ENCODE results near the gene DDX54. TPM values are rescaled to one million over a fixed set of nuclear protein-coding genes. Genes with fewer than 3 reads are reported as not detected.

Gene DDX54
- total RNA-seq, 8 experiments from 2014 or later, result 19.2 to 57.8 (median 36.7) TPM

- no peak overlapping the region for H3K4me3 ChIP-seq
- 74 to 93% (median 86%) methylated on average over 2 to 10 of the region's 13 CpGs; no CpG with 5 or more reads in 5 of the 10 experiments for WGBS, 10 experiments
- in situ Hi-C loops (cut with MboI; ENCODE audit: low pct_unique_long_range_greater_than_20kb in 2 of 9, low sequenced_read_pairs in 9 of 9, unreplicated experiment in 9 of 9), result no loop called here
- peaks cover 15 to 19% of the 10 kb centered on the region in 2 donors for H3K4me1 ChIP-seq (replicated peaks in 1 of 2)
- ATAC-seq (replicated peaks in 6 of 8), result no peak
- H3K27ac ChIP-seq, result no peak overlapping the region
Measured at GRCh38 chr12:113226696-113227568, 41.7 kb upstream of the DDX54 start.

- in situ Hi-C loops (cut with MboI; ENCODE audit: low pct_unique_long_range_greater_than_20kb in 2 of 9, low sequenced_read_pairs in 9 of 9, unreplicated experiment in 9 of 9), result no loop called here
- 94 to 100% (median 100%) methylated on average over 1 to 3 of the region's 4 CpGs; no CpG with 5 or more reads in 4 of the 10 experiments for WGBS, 10 experiments
- H3K4me1 ChIP-seq (replicated peaks in 1 of 2), result peaks cover 16 to 19% of the 10 kb centered on the region in 2 donors
- no peak overlapping the region for H3K27ac ChIP-seq
- no peak overlapping the region for H3K4me3 ChIP-seq
- ATAC-seq (replicated peaks in 6 of 8), result no peak
Measured at GRCh38 chr12:113224955-113225354, 39.7 kb upstream of the DDX54 start.

DNA sequence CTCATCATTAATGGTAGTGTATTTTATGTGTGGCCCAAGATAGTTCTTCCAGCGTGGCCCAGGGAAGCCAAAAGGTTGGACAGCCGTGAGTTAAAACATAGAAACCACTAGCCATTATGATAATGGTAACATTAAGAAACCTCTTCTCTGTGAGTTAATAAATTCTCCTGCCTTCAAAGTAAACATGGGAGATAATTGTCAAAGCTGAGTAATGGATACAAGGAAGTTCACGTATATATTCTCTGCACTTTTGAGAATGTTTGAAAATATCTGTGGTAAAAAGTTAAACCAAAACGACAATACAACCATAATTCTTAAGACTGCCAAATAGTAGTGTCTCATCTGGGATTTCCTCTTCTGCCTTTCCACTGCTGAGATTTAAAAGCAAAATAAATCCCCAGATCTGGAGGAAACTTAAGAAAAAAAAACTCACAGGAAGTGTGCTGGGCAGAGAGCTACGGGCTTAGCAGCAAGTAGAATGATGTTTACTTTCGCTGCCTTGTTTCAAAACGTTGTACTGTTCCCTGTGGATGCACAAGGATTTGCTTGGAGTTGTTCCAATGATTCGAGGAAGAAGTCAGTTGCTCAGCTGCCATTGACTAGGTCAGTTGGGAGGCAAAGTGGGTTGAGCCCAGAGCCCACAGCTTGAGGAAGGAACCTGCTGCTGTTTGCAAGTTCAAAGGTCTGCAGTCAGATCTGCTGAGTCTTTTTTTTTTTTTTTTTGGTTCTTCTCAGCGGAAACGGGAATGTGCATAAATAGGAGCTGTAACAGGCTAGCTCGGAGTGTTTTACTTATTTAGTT, 37.7 kb upstream of the DDX54 start:
- Histone ChIP-seq H3K4me3 (peak overlapping the region in 1 of 5 donors; percentile 4), H3K4me1 (replicated peaks in 1 of 2) (peaks cover 16% of the 10 kb centered on the region in 2 donors), H3K27ac (no peak overlapping the region)
- no peak for ATAC-seq (replicated peaks in 6 of 8)
- in situ Hi-C loops (cut with MboI; ENCODE audit: low pct_unique_long_range_greater_than_20kb in 2 of 9, low sequenced_read_pairs in 9 of 9, unreplicated experiment in 9 of 9), result no loop called here
- WGBS, 10 experiments, result 1 to 48% (median 32%) methylated on average over 5 to 11 of the region's 11 CpGs

GRCh38 chr12:113221997-113222729, 36.9 kb upstream of the DDX54 start:
- ATAC-seq (replicated peaks in 6 of 8), result no peak
- peaks cover 16% of the 10 kb centered on the region in 2 donors for H3K4me1 ChIP-seq (replicated peaks in 1 of 2)
- H3K4me3 ChIP-seq, result peak overlapping the region; percentile 63 to 82 (median 66)
- in situ Hi-C loops (cut with MboI; ENCODE audit: low pct_unique_long_range_greater_than_20kb in 2 of 9, low sequenced_read_pairs in 9 of 9, unreplicated experiment in 9 of 9), result no loop called here
- 0 to 80% (median 33%) methylated on average over 1 to 6 of the region's 12 CpGs; no CpG with 5 or more reads in 1 of the 10 experiments for WGBS, 10 experiments
- peak overlapping the region in 1 of 2 donors; percentile 80 for H3K27ac ChIP-seq

GRCh38 chr12:113221181-113221996, 36.1 kb upstream of the DDX54 start, which contains the start of gene TPCN1:
Gene TPCN1, plus strand, starts transcription at chr12:113221464. Its CDS starts 5,389 bp downstream, at chr12:113226853.
- Histone ChIP-seq H3K4me3 (peak within 1 kb of the TSS; percentile 63 to 82 (median 66)), H3K4me1 (replicated peaks in 1 of 2) (peaks cover 16% of the 10 kb centered on the region in 2 donors), H3K27ac (peak within 1 kb of the TSS; percentile 66 to 80)
- ATAC-seq (replicated peaks in 6 of 8), result peak; percentile 92 to 96 (median 94)
- WGBS, 10 experiments, result 0% methylated on average over 2 to 6 of the region's 68 CpGs; no CpG with 5 or more reads in 5 of the 10 experiments
- in situ Hi-C loops (cut with MboI; ENCODE audit: low pct_unique_long_range_greater_than_20kb in 2 of 9, low sequenced_read_pairs in 9 of 9, unreplicated experiment in 9 of 9), result no loop called here

- in situ Hi-C loops (cut with MboI; ENCODE audit: low pct_unique_long_range_greater_than_20kb in 2 of 9, low sequenced_read_pairs in 9 of 9, unreplicated experiment in 9 of 9), result no loop called here
- Histone ChIP-seq H3K27ac (no peak overlapping the region), H3K4me3 (peak overlapping the region; percentile 43 to 62 (median 52)), H3K4me1 (replicated peaks in 1 of 2) (peaks cover 16% of the 10 kb centered on the region in 2 donors)
- WGBS, 10 experiments, result 0 to 33% (median 6%) methylated on average over 1 to 14 of the region's 23 CpGs; no CpG with 5 or more reads in 1 of the 10 experiments
- peak in 1 of 8 experiments; percentile 1 for ATAC-seq (replicated peaks in 6 of 8)
Measured at GRCh38 chr12:113220593-113221180, 35.4 kb upstream of the DDX54 start.

GRCh38 chr12:113216027-113216426, 30.7 kb upstream of the DDX54 start:
- 29 to 100% (median 69%) methylated on average over 1 to 2 of the region's 2 CpGs; no CpG with 5 or more reads in 2 of the 10 experiments for WGBS, 10 experiments
- Histone ChIP-seq H3K4me3 (no peak overlapping the region), H3K4me1 (replicated peaks in 1 of 2) (peaks cover 0 to 4% of the 10 kb centered on the region in 2 donors), H3K27ac (no peak overlapping the region)
- in situ Hi-C loops (cut with MboI; ENCODE audit: low pct_unique_long_range_greater_than_20kb in 2 of 9, low sequenced_read_pairs in 9 of 9, unreplicated experiment in 9 of 9), result no loop called here
- ATAC-seq (replicated peaks in 6 of 8), result no peak

GRCh38 chr12:113214895-113215400, 29.7 kb upstream of the DDX54 start:
- 17 to 95% (median 56%) methylated on average over 2 to 5 of the region's 5 CpGs; no CpG with 5 or more reads in 2 of the 10 experiments for WGBS, 10 experiments
- H3K4me1 ChIP-seq (replicated peaks in 1 of 2), result peaks cover 0 to 4% of the 10 kb centered on the region in 2 donors
- in situ Hi-C loops (cut with MboI; ENCODE audit: low pct_unique_long_range_greater_than_20kb in 2 of 9, low sequenced_read_pairs in 9 of 9, unreplicated experiment in 9 of 9), result no loop called here
- H3K4me3 ChIP-seq, result no peak overlapping the region
- peak in 3 of 8 experiments; percentile 94 to 98 (median 98) for ATAC-seq (replicated peaks in 6 of 8)
- no peak overlapping the region for H3K27ac ChIP-seq

GRCh38 chr12:113211160-113211559, 25.9 kb upstream of the DDX54 start:
- Histone ChIP-seq H3K4me1 (replicated peaks in 1 of 2) (peaks cover 0 to 4% of the 10 kb centered on the region in 2 donors), H3K4me3 (no peak overlapping the region), H3K27ac (no peak overlapping the region)
- WGBS, 10 experiments, result 61 to 100% (median 89%) methylated on average over 1 to 6 of the region's 6 CpGs; no CpG with 5 or more reads in 1 of the 10 experiments
- in situ Hi-C loops (cut with MboI; ENCODE audit: low pct_unique_long_range_greater_than_20kb in 2 of 9, low sequenced_read_pairs in 9 of 9, unreplicated experiment in 9 of 9), result no loop called here
- ATAC-seq (replicated peaks in 6 of 8), result no peak

- in situ Hi-C loops (cut with MboI; ENCODE audit: low pct_unique_long_range_greater_than_20kb in 2 of 9, low sequenced_read_pairs in 9 of 9, unreplicated experiment in 9 of 9), result no loop called here
- Histone ChIP-seq H3K4me1 (replicated peaks in 1 of 2) (peaks cover 0 to 4% of the 10 kb centered on the region in 2 donors), H3K27ac (no peak overlapping the region), H3K4me3 (no peak overlapping the region)
- WGBS, 10 experiments, result 25 to 100% (median 86%) methylated on average over 1 to 6 of the region's 10 CpGs; no CpG with 5 or more reads in 2 of the 10 experiments
- peak in 2 of 8 experiments; percentile 13 to 25 for ATAC-seq (replicated peaks in 6 of 8)
Measured at GRCh38 chr12:113208041-113208934, 23.0 kb upstream of the DDX54 start.
